Midbrain (tissue), 1 donor: Measurements from ENCODE around the gene NEUROD2.
A peak's percentile ranks its signal among the peaks of the same experiment; 100 is the strongest.

Experiments used
- DNase-seq: peaks from one replicate; lab custom pipeline; 2025; lab: John Stamatoyannopoulos, UW

The NEUROD2 gene

GRCh38 chr17:39580082-39580468 lies 27.6 kb downstream of the NEUROD2 start:
- DNase-seq: no peak

- no peak for DNase-seq
Measured at GRCh38 chr17:39579318-39580081, 28.2 kb downstream of the NEUROD2 start.

DNA sequence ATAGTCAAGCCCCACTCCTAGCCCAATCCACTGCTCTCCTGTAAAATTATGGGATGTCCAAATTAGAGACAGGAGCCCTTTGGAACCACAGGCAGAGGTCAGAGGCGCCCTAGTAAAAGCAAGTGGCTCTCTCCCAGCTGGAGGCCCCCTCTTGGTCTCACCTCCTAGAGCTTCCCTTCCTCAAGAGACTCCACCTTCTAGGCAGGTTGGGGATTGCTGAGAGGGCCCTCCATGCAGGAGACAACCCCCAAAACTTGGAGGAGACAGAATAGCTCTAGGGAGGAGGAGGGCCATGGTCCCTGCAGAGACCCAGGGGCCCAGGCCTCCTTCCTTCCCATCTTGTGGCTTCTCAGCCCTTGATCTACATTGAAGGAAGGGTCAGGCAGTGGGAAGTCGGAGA lies 29.4 kb downstream of the NEUROD2 start:
- DNase-seq: no peak

GRCh38 chr17:39576187-39576586 lies 31.5 kb downstream of the NEUROD2 start:
- DNase-seq: no peak

- DNase-seq: peak; percentile 49
Measured at GRCh38 chr17:39573447-39574298, 34.0 kb downstream of the NEUROD2 start.

GRCh38 chr17:39572121-39572520 lies 35.6 kb downstream of the NEUROD2 start:
- DNase-seq: no peak

- no peak for DNase-seq
Measured at GRCh38 chr17:39569126-39569525, 38.6 kb downstream of the NEUROD2 start.

GRCh38 chr17:39568702-39569101 lies 39.0 kb downstream of the NEUROD2 start:
- DNase-seq: no peak

DNA sequence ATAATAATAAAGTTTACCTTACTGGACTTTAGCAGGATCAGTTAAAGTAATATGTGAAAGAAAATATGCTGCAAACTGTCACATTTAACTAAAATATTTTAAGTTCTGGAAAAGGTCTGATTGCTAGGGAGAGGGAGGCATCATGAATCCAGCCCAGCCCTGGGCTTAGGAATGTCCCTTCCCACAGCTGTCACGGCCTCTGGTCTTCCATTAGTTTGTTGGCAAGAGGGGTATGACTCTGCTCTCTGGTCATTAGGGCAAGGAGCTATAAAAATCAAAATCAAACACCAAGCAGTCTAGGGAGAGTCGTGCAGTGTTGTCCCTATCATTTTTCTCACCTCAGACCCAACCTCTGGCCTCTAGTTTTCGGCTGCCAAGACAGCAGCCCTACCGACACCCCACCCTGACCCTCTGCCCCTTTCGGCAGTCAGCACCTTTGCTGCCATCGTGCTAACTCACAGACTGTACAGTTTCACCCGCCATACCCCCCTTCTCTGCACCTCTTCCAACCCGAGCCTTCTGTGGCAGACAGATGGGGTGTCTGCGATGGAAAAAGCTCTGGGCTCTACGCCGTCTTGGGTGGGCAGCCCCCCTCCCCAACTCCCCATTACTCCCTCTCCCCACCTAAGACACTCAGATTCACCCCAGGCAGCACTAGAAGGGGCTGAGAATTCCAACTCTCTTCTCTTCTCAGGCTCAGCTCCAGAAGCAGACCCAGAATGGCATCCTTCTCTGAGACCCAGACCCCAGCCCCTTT lies 41.4 kb downstream of the NEUROD2 start:
- DNase-seq: no peak

DNA sequence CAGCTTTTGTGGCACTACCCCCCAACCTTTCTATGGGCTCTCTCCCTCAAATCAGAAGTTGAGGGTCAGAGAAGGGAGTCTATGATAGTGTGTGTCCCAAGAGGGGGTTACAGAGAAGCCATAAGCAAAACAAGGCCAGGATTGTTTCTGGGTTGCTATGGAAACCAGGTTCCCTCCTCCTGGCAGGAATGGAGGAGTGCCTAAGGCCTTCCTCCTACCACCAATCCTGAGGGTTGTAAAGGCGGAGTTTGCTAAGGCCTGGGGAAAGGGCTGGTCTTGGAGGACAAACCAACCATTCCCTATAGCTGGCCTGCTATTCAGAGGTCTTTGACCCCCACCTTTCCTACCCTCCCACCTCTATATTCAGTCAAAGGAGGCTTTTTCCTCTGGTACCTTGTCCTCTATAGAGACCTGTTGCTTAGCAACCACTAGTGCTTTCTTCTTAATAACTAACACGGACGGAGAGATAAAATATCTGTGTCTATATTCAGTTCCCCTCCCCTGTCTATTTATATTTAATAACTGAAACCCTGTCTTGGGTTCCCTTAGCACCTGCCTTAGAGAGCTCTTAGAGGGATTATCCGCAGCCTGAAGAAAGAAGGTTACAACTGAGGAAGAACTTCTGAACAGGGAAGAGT lies 43.4 kb downstream of the NEUROD2 start:
- DNase-seq: no peak

GRCh38 chr17:39563476-39563875 lies 44.2 kb downstream of the NEUROD2 start:
- no peak for DNase-seq

- no peak for DNase-seq
Measured at GRCh38 chr17:39562976-39563375, 44.7 kb downstream of the NEUROD2 start.

DNA sequence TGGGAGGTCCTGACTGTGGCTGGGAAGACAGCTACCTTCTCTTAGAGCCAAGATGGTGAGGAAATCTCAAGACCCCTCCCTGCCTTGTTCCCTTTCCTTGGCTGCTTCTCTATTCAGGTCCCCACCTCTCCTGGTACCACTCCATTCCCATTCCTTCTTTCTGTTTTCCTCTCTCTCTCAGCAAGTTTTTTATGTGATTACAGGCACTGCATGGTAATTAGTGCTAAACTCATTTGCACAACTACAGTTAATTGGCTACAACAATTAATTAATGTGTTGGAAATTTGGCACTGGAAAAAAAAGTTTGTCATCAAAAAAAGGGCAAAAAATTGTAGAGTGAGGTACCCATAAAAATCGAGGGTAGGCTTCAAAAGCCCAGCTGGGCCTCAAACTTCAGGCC lies 45.3 kb downstream of the NEUROD2 start:
- no peak for DNase-seq

DNA sequence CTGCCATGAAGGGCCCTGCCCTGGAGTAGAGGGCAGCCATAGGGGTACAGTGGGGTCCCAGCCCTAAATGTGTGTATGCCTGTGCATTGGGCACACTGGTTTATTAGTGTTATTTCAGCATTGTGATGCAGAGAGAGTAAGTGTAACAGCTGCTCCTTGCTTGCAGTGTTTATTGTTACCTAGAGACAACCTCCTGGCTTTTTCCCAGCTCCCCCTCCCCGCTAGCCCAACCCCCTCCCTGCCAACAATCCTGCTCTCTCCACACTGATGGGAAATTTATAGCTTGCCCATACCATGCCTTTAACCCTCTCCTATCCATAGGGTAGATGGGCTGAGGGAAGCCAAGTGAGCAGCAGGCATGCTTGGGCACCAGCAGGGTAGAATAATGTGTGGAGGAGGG lies 51.3 kb downstream of the NEUROD2 start:
- DNase-seq: no peak

- DNase-seq: no peak
Measured at GRCh38 chr17:39555368-39555767, 52.4 kb downstream of the NEUROD2 start.
